Activated CD4-positive, alpha-beta memory T cell treated with anti-CD3 and anti-CD28 coated beads for 36 hours (primary cell): Measurements from ENCODE around the gene BROX. TPM values are rescaled to one million over a fixed set of nuclear protein-coding genes. Genes with fewer than 3 reads are reported as not detected.
"Not testable (repeated sequence)": the region's sequence is repeated elsewhere in the genome, so short reads cannot be mapped to it uniquely, and the experiment has no call there.

Experiments used
- CTCF ChIA-PET: fragments of 350-600 bp; sonication (Branson Sonifier 250); formaldehyde crosslinking; loops from one replicate; lab custom pipeline; 2021; ENCODE audit warnings: antibody characterized with exemption, inconsistent platforms; lab: Charles Lee
- POLR2A ChIA-PET: fragments of 350-600 bp; sonication (Branson Sonifier 250); formaldehyde crosslinking; loops from one replicate; lab custom pipeline; 2021; ENCODE audit warnings: antibody characterized with exemption; lab: Charles Lee
- DNase-seq: peaks from one replicate; pipeline ENCODE4 v3.0.0-alpha.2; 2020
- H3K27ac Mint-ChIP-seq: one replicate; pipeline ENCODE4 v1.8.0; 2021; ENCODE audit warnings: mixed read lengths
- H3K27me3 Mint-ChIP-seq: one replicate; pipeline ENCODE4 v1.8.0; 2021; ENCODE audit warnings: mixed read lengths
- H3K36me3 Mint-ChIP-seq: one replicate; pipeline ENCODE4 v1.8.0; 2021; ENCODE audit warnings: mixed read lengths
- H3K4me1 Mint-ChIP-seq: one replicate; pipeline ENCODE4 v1.8.0; 2021; ENCODE audit warnings: low read depth, mixed read lengths
- H3K4me3 Mint-ChIP-seq: one replicate; pipeline ENCODE4 v1.8.0; 2021; ENCODE audit warnings: mild to moderate bottlenecking, mixed read lengths
- H3K9me3 Mint-ChIP-seq: one replicate; pipeline ENCODE4 v1.8.0; 2021; ENCODE audit warnings: mixed read lengths
- intact Hi-C: fragments of 100-400 bp; cut with micrococcal nuclease; formaldehyde crosslinking; loops from one replicate; pipeline ENCODE4 v1.15.1; 2023
- total RNA-seq, 2 experiments: library from RNA; stranded (reverse); gene quantifications; one replicate each; pipeline ENCODE4 v1.2.3, GENCODE V29; 2021

Gene BROX
- total RNA-seq, 2 experiments from 2014 or later: 37.4 to 39.7 TPM

GRCh38 chr1:222732216-222733159 lies 20.1 kb downstream of the BROX start:
- no peak for DNase-seq
- intact Hi-C loops: loop anchor here (2.0 kb wide), 1 partner anchor 20 kb away; the partner anchor contains the start of genes AIDA and BROX
- Mint-ChIP-seq H3K9me3 (no peaks in the 10 kb centered on the region), H3K4me1 (peaks cover 8% of the 10 kb centered on the region), H3K27ac (peak overlapping the region; percentile 51), H3K4me3 (no peak overlapping the region), H3K36me3 (peaks cover 45% of the 10 kb centered on the region), H3K27me3 (no peaks in the 10 kb centered on the region)
- CTCF ChIA-PET: no interaction called here
- POLR2A ChIA-PET: no interaction called here

- Mint-ChIP-seq H3K9me3 (no peaks in the 10 kb centered on the region), H3K36me3 (peaks cover 30% of the 10 kb centered on the region), H3K4me3 (no peak overlapping the region), H3K27ac (no peak overlapping the region), H3K4me1 (peaks cover 8% of the 10 kb centered on the region), H3K27me3 (no peaks in the 10 kb centered on the region)
- no peak for DNase-seq
- POLR2A ChIA-PET: no interaction called here
- intact Hi-C loops: no loop called here
- CTCF ChIA-PET: no interaction called here
Measured at GRCh38 chr1:222734740-222735139, 22.4 kb downstream of the BROX start.

DNA sequence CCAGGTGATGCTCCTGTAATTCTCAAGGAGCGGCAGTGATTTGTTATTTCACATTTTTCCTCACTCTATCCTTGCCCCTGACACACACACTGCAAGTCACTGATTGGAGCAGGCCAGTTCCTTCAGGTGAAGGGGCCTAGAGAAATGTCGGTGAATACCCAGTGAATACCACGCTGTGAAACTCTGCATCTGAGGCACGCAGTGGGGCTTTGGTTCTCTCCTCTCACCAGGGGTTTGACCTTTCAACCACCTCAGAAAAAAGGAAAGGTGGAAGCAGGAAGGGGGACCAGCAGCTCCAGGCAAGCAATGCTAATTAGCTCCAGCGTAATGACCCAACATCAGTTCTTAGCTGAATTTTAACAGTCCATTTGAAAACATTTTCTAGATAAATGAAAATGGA lies 24.1 kb downstream of the BROX start:
- DNase-seq: no peak
- ChIA-PET CTCF (interaction anchor here (0.9 to 1.7 kb wide), 2 partner anchors 57 to 353 kb away, joined by 3 to 6 read pairs; no protein-coding TSS in a partner anchor), POLR2A (no interaction called here)
- no peaks in the 10 kb centered on the region for H3K9me3 Mint-ChIP-seq
- H3K36me3 Mint-ChIP-seq: peaks cover 15% of the 10 kb centered on the region
- no peak overlapping the region for H3K27ac Mint-ChIP-seq
- H3K4me3 Mint-ChIP-seq: no peak overlapping the region
- intact Hi-C loops: no loop called here
- H3K4me1 Mint-ChIP-seq: peaks cover 8% of the 10 kb centered on the region
- H3K27me3 Mint-ChIP-seq: no peaks in the 10 kb centered on the region

DNA sequence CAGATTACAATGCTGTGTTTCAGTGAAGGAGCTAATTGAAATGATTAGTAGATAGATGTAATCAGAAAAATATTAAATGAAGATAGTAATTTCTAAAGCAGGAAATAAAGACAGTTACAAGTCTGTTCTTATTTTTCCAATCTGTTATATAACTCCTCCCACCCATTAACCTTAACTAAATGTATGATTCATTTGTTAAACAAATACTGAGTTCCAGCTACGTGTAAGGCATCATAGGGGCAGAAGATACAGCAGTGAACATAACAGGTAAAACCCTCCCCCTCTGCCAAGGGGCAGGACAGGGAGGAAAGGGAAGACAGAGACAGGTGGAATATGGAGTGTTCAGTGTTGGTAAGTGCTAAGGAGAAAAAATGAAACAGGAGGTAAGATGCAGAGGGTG lies 24.6 kb downstream of the BROX start, which contains the start of gene FAM177B:
Gene FAM177B (plus strand): TSS at position 231 of the 400 bp plus-strand sequence. CDS start 9,344 bp downstream, outside the sequence.
- ChIA-PET POLR2A (no interaction called here), CTCF (interaction anchor here (0.9 to 1.7 kb wide), 2 partner anchors 56 to 353 kb away, joined by 3 to 6 read pairs; no protein-coding TSS in a partner anchor)
- H3K36me3 Mint-ChIP-seq: peaks cover 12% of the 10 kb centered on the region
- H3K27me3 Mint-ChIP-seq: no peaks in the 10 kb centered on the region
- H3K27ac Mint-ChIP-seq: no peak within 1 kb of the TSS
- H3K9me3 Mint-ChIP-seq: no peaks in the 10 kb centered on the region
- peaks cover 6% of the 10 kb centered on the region for H3K4me1 Mint-ChIP-seq
- DNase-seq: no peak
- no peak within 1 kb of the TSS for H3K4me3 Mint-ChIP-seq
- intact Hi-C loops: no loop called here

DNA sequence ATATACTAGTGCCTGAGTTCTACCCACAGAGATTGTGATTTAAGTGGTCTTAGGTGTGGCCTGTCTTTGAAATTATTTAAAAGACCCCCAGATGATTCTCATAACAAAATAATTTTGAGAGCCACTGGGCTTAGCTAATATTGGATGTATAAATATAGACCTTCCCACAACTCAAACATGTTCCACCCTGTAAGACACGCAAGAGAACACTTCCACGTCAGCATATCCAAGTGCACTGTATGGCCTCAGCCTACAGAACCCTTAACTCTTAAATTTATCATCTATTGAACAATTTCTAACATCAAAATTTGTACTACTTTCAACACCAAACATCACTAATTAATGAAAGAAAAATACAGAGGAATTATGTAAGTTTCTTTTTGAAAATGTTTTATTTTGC lies 27.1 kb downstream of the BROX start:
- Mint-ChIP-seq H3K36me3 (peaks cover 2% of the 10 kb centered on the region), H3K27ac (no peak overlapping the region), H3K9me3 (no peaks in the 10 kb centered on the region), H3K27me3 (no peaks in the 10 kb centered on the region), H3K4me3 (no peak overlapping the region), H3K4me1 (no peaks in the 10 kb centered on the region)
- intact Hi-C loops: loop anchor here (1.0 kb wide), 1 partner anchor 384 kb away; no protein-coding TSS in a partner anchor
- ChIA-PET CTCF (interaction anchor here (1.7 to 1.8 kb wide), 2 partner anchors 350 to 385 kb away, joined by 6 to 12 read pairs; no protein-coding TSS in a partner anchor), POLR2A (no interaction called here)
- DNase-seq: no peak

- intact Hi-C loops: loop anchor here (1.0 kb wide), 1 partner anchor 383 kb away; no protein-coding TSS in a partner anchor
- DNase-seq: no peak
- H3K27me3 Mint-ChIP-seq: no peaks in the 10 kb centered on the region
- H3K36me3 Mint-ChIP-seq: no peaks in the 10 kb centered on the region
- H3K4me1 Mint-ChIP-seq: no peaks in the 10 kb centered on the region
- no peak overlapping the region for H3K4me3 Mint-ChIP-seq
- no peaks in the 10 kb centered on the region for H3K9me3 Mint-ChIP-seq
- ChIA-PET CTCF (interaction anchor here (1.7 to 1.8 kb wide), 2 partner anchors 350 to 384 kb away, joined by 6 to 12 read pairs; no protein-coding TSS in a partner anchor), POLR2A (no interaction called here)
- no peak overlapping the region for H3K27ac Mint-ChIP-seq
Measured at GRCh38 chr1:222739929-222740328, 27.6 kb downstream of the BROX start.

- CTCF ChIA-PET: not testable (repeated sequence)
Measured at GRCh38 chr1:222741630-222742457, 29.5 kb downstream of the BROX start.

DNA sequence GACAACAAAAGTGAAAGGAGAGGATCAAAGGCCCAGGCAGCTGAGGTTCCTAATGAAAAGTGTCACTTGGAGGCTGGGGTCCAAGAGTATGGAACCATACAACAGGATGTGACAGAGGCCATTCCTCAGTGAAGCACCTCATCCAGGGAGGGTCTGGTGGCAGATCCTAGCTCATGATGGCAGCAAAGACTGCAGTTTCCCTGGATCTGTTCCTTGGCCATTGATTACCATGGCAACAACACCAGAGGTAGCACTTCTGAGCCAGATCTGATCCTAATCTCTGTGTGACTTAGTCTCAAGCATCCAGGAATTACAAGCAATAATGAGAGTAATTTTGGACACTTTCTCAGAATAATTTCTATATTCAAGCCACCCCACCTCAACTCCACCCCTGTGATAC lies 37.6 kb downstream of the BROX start:
- Mint-ChIP-seq H3K4me1 (no peaks in the 10 kb centered on the region), H3K27me3 (no peaks in the 10 kb centered on the region), H3K27ac (no peak overlapping the region), H3K4me3 (no peak overlapping the region), H3K36me3 (no peaks in the 10 kb centered on the region), H3K9me3 (no peaks in the 10 kb centered on the region)
- intact Hi-C loops: no loop called here
- CTCF ChIA-PET: interaction anchor here (0.7 to 1.2 kb wide), 4 partner anchors 12 to 591 kb away, joined by 3 to 4 read pairs (median 4); no protein-coding TSS in a partner anchor
- POLR2A ChIA-PET: no interaction called here
- no peak for DNase-seq

More at GRCh38 chr1:222741630-222742457, 29.5 kb downstream of the BROX start:
- intact Hi-C loops, H3K36me3 Mint-ChIP-seq, H3K4me1 Mint-ChIP-seq, H3K27me3 Mint-ChIP-seq, DNase-seq, POLR2A ChIA-PET, H3K9me3 Mint-ChIP-seq, H3K4me3 Mint-ChIP-seq, H3K27ac Mint-ChIP-seq: not testable (repeated sequence)

GRCh38 chr1:222750651-222751050 lies 38.3 kb downstream of the BROX start:
- no peak overlapping the region for H3K27ac Mint-ChIP-seq
- DNase-seq: no peak
- peaks cover 1% of the 10 kb centered on the region for H3K27me3 Mint-ChIP-seq
- no peaks in the 10 kb centered on the region for H3K4me1 Mint-ChIP-seq
- CTCF ChIA-PET: interaction anchor here (0.7 to 1.2 kb wide), 3 partner anchors 339 to 590 kb away, joined by 4 read pairs; no protein-coding TSS in a partner anchor
- no peak overlapping the region for H3K4me3 Mint-ChIP-seq
- H3K36me3 Mint-ChIP-seq: no peaks in the 10 kb centered on the region
- intact Hi-C loops: no loop called here
- POLR2A ChIA-PET: interaction anchor here (0.9 kb wide), 1 partner anchor 268 kb away, joined by 3 read pairs; no protein-coding TSS in a partner anchor
- no peaks in the 10 kb centered on the region for H3K9me3 Mint-ChIP-seq

- peaks cover 3% of the 10 kb centered on the region for H3K27me3 Mint-ChIP-seq
- H3K27ac Mint-ChIP-seq: no peak overlapping the region
- no peaks in the 10 kb centered on the region for H3K36me3 Mint-ChIP-seq
- intact Hi-C loops: no loop called here
- no peak for DNase-seq
- no peaks in the 10 kb centered on the region for H3K9me3 Mint-ChIP-seq
- CTCF ChIA-PET: interaction anchor here (1.2 kb wide), 1 partner anchor 339 kb away, joined by 4 read pairs; no protein-coding TSS in a partner anchor
- H3K4me1 Mint-ChIP-seq: no peaks in the 10 kb centered on the region
- H3K4me3 Mint-ChIP-seq: no peak overlapping the region
- POLR2A ChIA-PET: interaction anchor here (0.9 kb wide), 1 partner anchor 267 kb away, joined by 3 read pairs; no protein-coding TSS in a partner anchor
Measured at GRCh38 chr1:222751255-222751654, 38.9 kb downstream of the BROX start.

GRCh38 chr1:222754366-222755139 lies 42.2 kb downstream of the BROX start:
- Mint-ChIP-seq H3K27ac (no peak overlapping the region), H3K36me3 (no peaks in the 10 kb centered on the region), H3K27me3 (peaks cover 7% of the 10 kb centered on the region), H3K4me3 (no peak overlapping the region), H3K4me1 (no peaks in the 10 kb centered on the region), H3K9me3 (no peaks in the 10 kb centered on the region)
- no peak for DNase-seq
- intact Hi-C loops: no loop called here
- POLR2A ChIA-PET: no interaction called here
- CTCF ChIA-PET: interaction anchor here (1.1 kb wide), 1 partner anchor 369 kb away, joined by 4 read pairs; no protein-coding TSS in a partner anchor
